RWPE1 (cell line): ENCODE results near the gene TCIRG1.

Experiments used
- CTCF ChIA-PET: fragments of 350-600 bp; sonication (Branson Sonifier 250); formaldehyde crosslinking; extraction: SDS; loops from one replicate; lab custom pipeline; 2021; lab: Yijun Ruan, JAX
- POLR2A ChIA-PET: fragments of 400-600 bp; formaldehyde crosslinking; extraction: SDS; loops from one replicate; lab custom pipeline; 2020; ENCODE audit warnings: antibody characterized with exemption; ENCODE audit not compliant: low non-redundant PET; lab: Yijun Ruan, JAX
- DNase-seq: peaks from one replicate; pipeline ENCODE4 v3.0.0; 2012; ENCODE audit warnings: low spot score
- H3K27ac ChIP-seq: fragments of 450-650 bp; 2 replicates; pipeline ENCODE4 v1.5.1; 2017
- CTCF ChIP-seq: fragments of 450-650 bp; conservative IDR thresholded peaks from 2 replicates; pipeline ENCODE4 v1.5.1; 2017; ENCODE audit warnings: low read depth, mild to moderate bottlenecking

Gene TCIRG1

GRCh38 chr11:68051191-68052136 is 12.6 kb downstream of the TCIRG1 start:
- peak overlapping the region; percentile 48 for H3K27ac ChIP-seq
- no peak for DNase-seq
- no peak for TF ChIP-seq CTCF
- CTCF ChIA-PET = interaction anchor here (0.7 kb wide), 1 partner anchor 1711 kb away, joined by 3 read pairs; no protein-coding TSS in a partner anchor
- POLR2A ChIA-PET = no interaction called here

- DNase-seq = no peak
- POLR2A ChIA-PET = no interaction called here
- TF ChIP-seq CTCF = no peak
- H3K27ac ChIP-seq = peak overlapping the region; percentile 48
- CTCF ChIA-PET = no interaction called here
These were observed 13.5 kb downstream of the TCIRG1 start for GRCh38 chr11:68052137-68052873.

- POLR2A ChIA-PET = no interaction called here
- CTCF ChIA-PET = interaction anchor here (0.6 kb wide), 1 partner anchor 23 kb away, joined by 4 read pairs; the partner anchor contains the start of gene NDUFS8
- no peak for TF ChIP-seq CTCF
- DNase-seq = no peak
- peak overlapping the region; percentile 48 for H3K27ac ChIP-seq
These were observed 14.3 kb downstream of the TCIRG1 start for GRCh38 chr11:68053117-68053516.

GRCh38 chr11:68053981-68054812 is 15.4 kb downstream of the TCIRG1 start:
- peak overlapping the region; percentile 48 for H3K27ac ChIP-seq
- ChIA-PET CTCF (interaction anchor here (0.6 kb wide), 2 partner anchors 24 to 155 kb away, joined by 3 to 4 read pairs; partner anchors contain the start of gene NDUFS8), POLR2A (interaction anchor here (1.0 kb wide), 1 partner anchor 12 kb away, joined by 3 read pairs; no protein-coding TSS in a partner anchor)
- TF ChIP-seq CTCF = no peak
- DNase-seq = no peak

- ChIA-PET POLR2A (no interaction called here), CTCF (no interaction called here)
- no peak overlapping the region for H3K27ac ChIP-seq
- DNase-seq = no peak
- TF ChIP-seq CTCF = no peak
These were observed 17.8 kb downstream of the TCIRG1 start for GRCh38 chr11:68056317-68057285.
